ENCODE measurements around the gene SLC9A8. TPM values are rescaled to one million over a fixed set of nuclear protein-coding genes. Genes with fewer than 3 reads are reported as not detected.
A peak's percentile ranks its signal among the peaks of the same experiment; 100 is the strongest.

Gene SLC9A8
- total and polyA plus RNA-seq, 8 donors = 7.5 to 16.7 (median 8.8) TPM

- H3K4me3 ChIP-seq = no peak overlapping the region
- intact Hi-C loops (cut with DNase I) = no loop called here
- no peak overlapping the region for H3K27ac ChIP-seq
- DNase-seq (peak in 1 of 4 donors; percentile 3), ATAC-seq (no peak)
- H3K4me1 ChIP-seq = peaks cover 0 to 20% of the 10 kb centered on the region in 2 donors
- H3K36me3 ChIP-seq = no peaks in the 10 kb centered on the region
- no peak for TF ChIP-seq CTCF (IDR thresholded peaks at IDR 0.05)
- H3K9me3 ChIP-seq = no peaks in the 10 kb centered on the region
- H3K27me3 ChIP-seq = no peaks in the 10 kb centered on the region
Observed at GRCh38 chr20:49924247-49924646, 111.6 kb downstream of the SLC9A8 start.

- Histone ChIP-seq H3K36me3 (no peaks in the 10 kb centered on the region), H3K9me3 (no peaks in the 10 kb centered on the region), H3K27me3 (no peaks in the 10 kb centered on the region), H3K4me3 (no peak overlapping the region), H3K4me1 (peaks cover 0 to 23% of the 10 kb centered on the region in 2 donors), H3K27ac (no peak overlapping the region)
- intact Hi-C loops (cut with DNase I) = no loop called here
- no peak for DNase-seq
- no peak for ATAC-seq
- no peak for TF ChIP-seq CTCF (IDR thresholded peaks at IDR 0.05)
Observed at GRCh38 chr20:49925901-49926454, 113.3 kb downstream of the SLC9A8 start.

GRCh38 chr20:49928411-49929141 is 115.9 kb downstream of the SLC9A8 start:
- H3K27ac ChIP-seq = peak overlapping the region in 1 of 2 donors; percentile 2
- no peaks in the 10 kb centered on the region for H3K27me3 ChIP-seq
- ATAC-seq (peak; percentile 96), DNase-seq (peak; percentile 77 to 88 (median 82))
- H3K4me3 ChIP-seq = no peak overlapping the region
- no peaks in the 10 kb centered on the region for H3K36me3 ChIP-seq
- H3K9me3 ChIP-seq = no peaks in the 10 kb centered on the region
- peaks cover 0 to 23% of the 10 kb centered on the region in 2 donors for H3K4me1 ChIP-seq
- peak; percentile 86 to 91 for TF ChIP-seq CTCF (IDR thresholded peaks at IDR 0.05)
- intact Hi-C loops (cut with DNase I) = no loop called here

- Histone ChIP-seq H3K9me3 (no peaks in the 10 kb centered on the region), H3K4me3 (no peak overlapping the region), H3K4me1 (peaks cover 0 to 23% of the 10 kb centered on the region in 2 donors), H3K27me3 (no peaks in the 10 kb centered on the region), H3K27ac (peak overlapping the region in 1 of 2 donors; percentile 2), H3K36me3 (no peaks in the 10 kb centered on the region)
- intact Hi-C loops (cut with DNase I) = no loop called here
- no peak for ATAC-seq
- no peak for DNase-seq
- no peak for TF ChIP-seq CTCF (IDR thresholded peaks at IDR 0.05)
Observed at GRCh38 chr20:49929142-49929494, 116.5 kb downstream of the SLC9A8 start.

- DNase-seq = peak in 1 of 4 donors; percentile 68
- H3K4me3 ChIP-seq = peak overlapping the region; percentile 93 to 100
- peak overlapping the region; percentile 91 to 93 for H3K27ac ChIP-seq
- peaks cover 0 to 14% of the 10 kb centered on the region in 2 donors for H3K36me3 ChIP-seq
- no peaks in the 10 kb centered on the region for H3K9me3 ChIP-seq
- H3K27me3 ChIP-seq = no peaks in the 10 kb centered on the region
- TF ChIP-seq CTCF (IDR thresholded peaks at IDR 0.05) = no peak
- H3K4me1 ChIP-seq = peaks cover 13 to 49% of the 10 kb centered on the region in 2 donors
- intact Hi-C loops (cut with DNase I) = no loop called here
- ATAC-seq = peak; percentile 1
Observed at GRCh38 chr20:49935746-49936152, 123.1 kb downstream of the SLC9A8 start.
